ENCODE measurements around the gene TMPRSS2.

The TMPRSS2 gene

DNA sequence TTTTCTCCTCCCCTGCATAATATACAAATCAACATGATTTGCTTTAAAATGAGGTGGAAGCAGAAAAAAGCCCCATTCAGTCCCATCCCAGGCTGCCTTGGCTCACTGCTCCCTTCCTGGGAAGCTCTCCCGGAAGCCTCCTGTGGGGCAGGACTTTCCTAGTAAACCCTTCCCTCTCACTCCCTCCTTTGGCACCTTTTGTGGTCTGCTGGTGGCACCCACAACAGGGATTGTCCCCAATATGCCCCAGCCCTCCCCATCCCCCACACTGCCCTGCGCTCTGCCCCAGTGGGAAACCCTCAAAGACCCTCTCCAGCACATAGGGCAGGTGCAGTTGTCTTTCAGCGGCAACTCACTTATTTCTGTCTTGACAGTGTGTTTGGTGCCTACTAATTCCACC, 1.8 kb upstream of the TMPRSS2 start:
- no peak for DNase-seq (ENCODE audit: low spot score)

- no peak for DNase-seq (ENCODE audit: low spot score)
Observed at GRCh38 chr21:41509145-41509496, 1.2 kb upstream of the TMPRSS2 start.

DNA sequence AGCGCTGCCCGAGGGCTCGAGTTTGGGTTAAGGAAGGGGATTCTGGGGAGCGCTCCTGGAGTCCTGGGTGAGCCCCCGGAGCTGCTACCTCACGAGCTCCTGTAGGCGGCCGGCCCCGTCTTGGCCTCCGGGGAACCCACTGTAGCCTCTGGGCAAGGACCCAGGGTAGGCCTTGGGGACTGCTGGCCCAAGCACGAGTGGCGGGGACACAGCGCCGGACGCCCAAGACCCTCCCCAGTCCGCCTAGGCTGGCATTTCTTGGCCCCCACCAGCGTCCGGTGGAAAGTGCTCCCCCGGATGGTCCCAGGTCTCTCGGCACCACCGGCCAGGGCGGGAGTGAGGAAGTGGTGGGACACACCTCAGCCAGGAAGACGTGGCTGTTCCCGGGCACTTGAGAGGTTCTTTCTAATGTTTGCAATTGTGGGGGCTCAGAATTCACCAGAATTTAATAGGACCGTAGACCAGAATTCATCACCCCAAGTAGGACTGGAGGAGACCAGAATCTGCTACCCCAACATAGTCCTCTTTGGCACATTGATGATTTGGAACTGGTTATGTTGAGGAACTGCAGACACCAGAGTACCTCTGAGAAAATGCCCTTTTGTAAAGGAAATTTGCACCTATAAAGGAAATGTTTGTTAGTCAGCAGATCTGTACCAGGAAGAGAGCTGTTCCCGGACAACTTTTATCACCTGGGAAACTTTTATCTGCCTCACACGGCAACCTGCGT, 622 bp upstream of the TMPRSS2 start:
- no peak for DNase-seq (ENCODE audit: low spot score)

- DNase-seq (ENCODE audit: low spot score), result no peak
Observed at GRCh38 chr21:41506611-41507520, 1.1 kb downstream of the TMPRSS2 start.

- DNase-seq (ENCODE audit: low spot score), result no peak
Observed at GRCh38 chr21:41506005-41506594, 1.9 kb downstream of the TMPRSS2 start.

- DNase-seq (ENCODE audit: low spot score), result no peak
Observed at GRCh38 chr21:41504030-41504429, 3.9 kb downstream of the TMPRSS2 start.

- DNase-seq (ENCODE audit: low spot score), result no peak
Observed at GRCh38 chr21:41503331-41503730, 4.6 kb downstream of the TMPRSS2 start.

DNA sequence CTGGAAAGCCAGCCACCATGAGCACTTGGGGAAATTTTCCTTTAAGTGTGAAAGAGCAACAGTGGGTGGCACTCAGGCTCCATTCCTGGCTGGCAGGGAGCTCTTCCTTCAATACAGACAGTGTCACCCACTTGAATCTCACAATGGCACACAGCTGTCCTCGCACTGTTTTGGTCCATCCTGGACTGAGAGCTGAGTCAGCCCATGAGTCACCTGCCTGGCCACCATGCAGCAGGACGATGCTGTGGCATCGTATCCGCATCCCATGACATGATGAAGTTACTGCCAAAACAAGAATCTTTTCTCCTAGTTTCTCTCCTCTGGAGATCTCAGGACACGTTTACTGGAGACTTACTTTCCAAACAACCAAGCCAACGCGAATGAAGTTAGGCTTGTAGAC, 6.0 kb downstream of the TMPRSS2 start:
- DNase-seq (ENCODE audit: low spot score), result no peak

DNA sequence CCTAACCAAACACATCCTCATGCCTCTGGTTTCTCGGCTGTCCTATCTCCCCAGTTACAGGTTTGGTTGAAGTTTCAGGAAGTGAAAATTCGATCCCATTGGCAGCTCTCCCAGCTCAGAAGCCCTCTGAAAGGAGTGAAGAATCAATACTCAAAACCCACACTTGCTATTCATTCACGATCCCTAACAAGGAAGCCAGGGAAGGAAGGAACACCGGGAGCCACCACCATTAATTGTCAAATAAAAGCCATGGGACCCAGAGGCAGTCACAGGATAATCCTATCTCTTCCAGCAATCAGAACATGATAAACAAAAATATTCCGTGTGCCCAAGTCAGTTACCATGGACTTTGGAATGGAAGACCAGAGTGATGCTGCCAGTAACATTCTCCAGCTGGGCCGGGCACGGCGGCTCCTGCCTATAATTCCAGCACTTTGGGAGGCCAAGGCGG, 7.0 kb downstream of the TMPRSS2 start:
- no peak for DNase-seq (ENCODE audit: low spot score)

- DNase-seq (ENCODE audit: low spot score), result no peak
Observed at GRCh38 chr21:41500363-41500762, 7.6 kb downstream of the TMPRSS2 start.

DNA sequence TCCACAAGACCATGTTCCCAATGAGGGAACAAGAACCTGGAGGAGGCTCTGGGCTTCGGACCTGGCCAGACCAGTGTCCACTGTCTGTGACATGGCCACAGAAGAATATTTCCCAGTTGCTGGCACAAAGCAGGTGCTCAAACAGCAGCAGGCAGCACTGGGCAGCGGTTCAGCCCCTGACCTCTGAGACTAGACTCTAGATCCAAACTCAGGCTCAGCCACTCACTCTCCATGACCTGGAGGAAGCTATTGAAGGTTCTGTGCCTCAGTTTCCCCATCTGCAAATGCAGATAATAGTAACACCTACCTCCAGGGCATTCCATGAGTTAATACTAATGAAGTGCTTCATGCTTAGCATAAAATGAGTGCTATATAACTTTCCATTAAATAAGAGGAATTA, 8.0 kb downstream of the TMPRSS2 start:
- no peak for DNase-seq (ENCODE audit: low spot score)

DNA sequence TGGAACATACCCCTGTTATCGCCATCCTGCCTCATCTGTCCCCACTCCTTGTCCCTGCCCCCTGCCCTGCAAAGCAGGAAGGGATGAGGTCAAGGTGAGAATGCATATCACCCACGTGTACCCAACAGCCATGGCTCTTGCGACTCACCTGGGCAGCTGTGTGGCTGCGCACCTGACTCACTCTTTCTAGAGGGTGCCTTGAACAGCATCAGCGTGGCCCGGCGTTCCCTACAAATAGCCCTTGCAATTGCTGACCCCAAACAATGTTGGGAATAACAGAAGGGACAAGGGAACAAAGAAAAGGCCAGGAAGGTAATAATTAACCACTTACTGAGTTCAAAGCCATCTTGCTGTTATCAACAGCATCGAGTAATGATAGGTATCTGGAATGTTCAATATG, 10.2 kb downstream of the TMPRSS2 start:
- DNase-seq (ENCODE audit: low spot score), result no peak

- no peak for DNase-seq (ENCODE audit: low spot score)
Observed at GRCh38 chr21:41497008-41497407, 10.9 kb downstream of the TMPRSS2 start.

DNA sequence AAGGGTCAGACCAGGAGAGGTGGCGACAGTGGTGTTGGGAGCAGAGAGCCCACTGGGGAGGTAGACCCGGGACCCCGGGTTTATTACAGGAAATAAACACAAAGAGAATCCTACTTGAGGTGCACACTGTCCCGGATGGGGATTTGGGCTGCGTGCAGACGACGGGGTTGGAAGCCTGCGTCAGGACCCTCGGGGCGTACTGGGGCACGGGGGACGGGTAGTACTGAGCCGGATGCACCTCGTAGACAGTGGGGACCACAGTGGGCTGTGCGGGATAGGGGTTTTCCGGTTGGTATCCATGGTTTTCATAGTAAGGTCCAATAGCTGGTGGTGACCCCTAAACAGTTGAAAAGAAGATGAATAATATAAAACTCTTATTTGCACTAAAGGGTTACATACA, 13.7 kb downstream of the TMPRSS2 start:
- DNase-seq (ENCODE audit: low spot score), result no peak

GRCh38 chr21:41491412-41491811, 16.5 kb downstream of the TMPRSS2 start:
- DNase-seq (ENCODE audit: low spot score), result no peak

GRCh38 chr21:41490330-41490729, 17.6 kb downstream of the TMPRSS2 start:
- no peak for DNase-seq (ENCODE audit: low spot score)

GRCh38 chr21:41489329-41489728, 18.6 kb downstream of the TMPRSS2 start:
- no peak for DNase-seq (ENCODE audit: low spot score)

GRCh38 chr21:41488080-41488479, 19.9 kb downstream of the TMPRSS2 start:
- no peak for DNase-seq (ENCODE audit: low spot score)

DNA sequence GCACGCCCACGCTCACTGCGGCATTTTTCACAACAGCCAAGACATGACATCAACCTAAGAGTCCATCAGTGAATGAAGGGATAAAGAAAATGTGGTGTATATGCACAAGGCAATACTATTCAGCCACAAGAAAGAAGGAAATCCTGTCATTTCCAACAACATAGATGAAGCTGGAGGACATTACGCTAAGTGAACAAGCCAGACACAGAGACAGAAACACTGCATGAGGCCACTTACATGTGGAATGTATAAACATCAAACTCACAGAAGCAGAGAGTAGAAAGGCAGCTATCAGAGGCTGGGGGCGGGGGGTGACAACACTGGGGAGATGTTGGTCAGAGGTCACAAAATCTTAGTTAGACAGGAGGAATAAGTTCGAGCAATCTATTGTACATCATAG, 20.9 kb downstream of the TMPRSS2 start:
- DNase-seq (ENCODE audit: low spot score), result no peak

- DNase-seq (ENCODE audit: low spot score), result no peak
Observed at GRCh38 chr21:41483973-41484372, 24.0 kb downstream of the TMPRSS2 start.

GRCh38 chr21:41483415-41483814, 24.5 kb downstream of the TMPRSS2 start:
- DNase-seq (ENCODE audit: low spot score), result no peak

DNA sequence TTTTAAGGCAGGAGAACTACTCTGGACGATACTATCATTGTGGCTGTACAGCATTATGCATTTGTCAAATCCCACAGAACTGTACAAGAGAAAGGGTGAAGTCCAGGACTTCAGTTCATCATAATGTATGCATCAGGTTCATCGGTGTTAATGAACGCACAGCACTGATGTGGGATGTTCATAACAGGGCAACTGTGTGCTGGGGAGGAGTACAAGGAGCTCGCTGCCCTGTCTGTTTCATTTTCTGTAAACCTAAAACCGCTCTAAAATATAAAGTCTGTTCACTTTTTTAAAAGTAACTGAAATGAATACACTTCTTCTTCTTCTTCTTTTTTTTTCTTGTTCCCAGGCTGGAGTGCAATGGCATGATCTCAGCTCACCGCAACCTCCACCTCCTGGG, 25.0 kb downstream of the TMPRSS2 start:
- DNase-seq (ENCODE audit: low spot score), result no peak

- DNase-seq (ENCODE audit: low spot score), result no peak
Observed at GRCh38 chr21:41482301-41482700, 25.7 kb downstream of the TMPRSS2 start.

Measured in SK-N-DZ (cell line).